ENCODE results near the gene PRAC2. TPM values are rescaled to one million over a fixed set of nuclear protein-coding genes. Genes with fewer than 3 reads are reported as not detected.

Gene PRAC2
- polyA plus RNA-seq, 1 of the 3 experiments (the other 2 are of a cell fraction) = not detected

DNA sequence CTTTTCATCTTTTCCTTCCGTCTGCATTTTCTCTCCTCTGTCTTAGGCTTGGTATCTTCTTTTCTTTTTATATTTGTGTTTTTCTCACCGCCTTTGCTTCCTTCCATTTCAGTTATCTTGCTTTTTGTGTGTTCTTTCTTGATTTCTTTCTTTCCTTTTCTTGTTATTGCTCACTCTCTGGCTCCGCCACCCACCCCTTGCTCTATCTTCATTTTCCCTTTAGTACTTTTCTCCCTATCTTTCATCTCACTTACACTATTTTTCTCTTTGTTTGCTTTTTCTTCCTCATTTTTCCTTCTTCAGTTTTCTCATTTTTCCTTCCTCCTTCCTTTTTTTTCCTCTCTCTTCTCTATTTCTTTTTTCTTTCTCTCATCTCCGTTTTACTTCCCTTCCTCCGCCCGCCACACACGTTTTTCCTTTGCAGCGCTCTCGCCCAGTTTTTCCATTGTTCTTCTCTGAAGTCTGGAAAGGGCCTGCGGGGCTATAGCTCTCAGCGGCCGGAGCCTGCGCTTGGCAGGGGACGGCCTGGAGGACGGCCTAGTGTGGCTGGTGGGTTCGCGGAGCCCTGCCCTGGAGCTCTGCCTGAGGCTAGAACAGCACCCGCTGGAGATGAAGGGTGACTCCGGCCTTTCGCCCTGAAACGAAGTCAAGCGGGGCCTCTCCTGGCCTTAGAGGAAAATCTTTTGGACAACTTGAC, 10.8 kb downstream of the PRAC2 start:
- H3F3A ChIP-seq (replicated peaks; ENCODE audit: insufficient read depth) = no peaks in the 10 kb centered on the region
- H4K20me1 ChIP-seq (ENCODE audit: insufficient read depth) = no peaks in the 10 kb centered on the region
- H3K79me2 ChIP-seq (ENCODE audit: insufficient read depth) = no peaks in the 10 kb centered on the region
- 23% methylated on average over 22 of the region's 22 CpGs for WGBS (ENCODE audit: low lambda C conversion rate)
- H3K9me2 ChIP-seq = no peaks in the 10 kb centered on the region
- peak; percentile 87 for TF ChIP-seq EZH2phosphoT487 (IDR thresholded peaks at IDR 0.05; ENCODE audit: borderline replicate concordance, low read depth)
- TF ChIP-seq POLR2AphosphoS5 (IDR thresholded peaks at IDR 0.05; ENCODE audit: low read depth, low read length) = no peak
- H3K36me3 ChIP-seq (replicated peaks in 1 of 2; ENCODE audit: control insufficient read depth in 1 of 2, insufficient read depth in 2 of 2, low read length in 1 of 2) = no peaks in the 10 kb centered on the region
- no peak overlapping the region for H3K4me3 ChIP-seq (ENCODE audit: low read depth in 2 of 2, low read length in 1 of 2)
- ChIA-PET CTCF (interaction anchor here (0.8 to 3.8 kb wide), 9 partner anchors 9 to 787 kb away, joined by 3 to 38 read pairs (median 6); no protein-coding TSS in a partner anchor), POLR2A (no interaction called here)
- no peaks in the 10 kb centered on the region for H3K4me1 ChIP-seq (ENCODE audit: control insufficient read depth in 1 of 2, insufficient read depth in 2 of 2, low read depth in 1 of 2, low read length in 1 of 2)
- no peak for DNase-seq
- H3K9me3 ChIP-seq = no peaks in the 10 kb centered on the region
- H3K9ac ChIP-seq = no peak overlapping the region
- H3K27me3 ChIP-seq (ENCODE audit: insufficient read depth) = peaks cover 99% of the 10 kb centered on the region
- H3K27ac ChIP-seq (ENCODE audit: low read depth in 2 of 2, low read length in 1 of 2) = no peak overlapping the region
- H3K4me2 ChIP-seq = peak overlapping the region; percentile 44; the same call in 1 of the 2 replicates
- H2AFZ ChIP-seq (ENCODE audit: low read depth) = no peak overlapping the region

- H2AFZ ChIP-seq (ENCODE audit: low read depth) = no peak overlapping the region
- no peaks in the 10 kb centered on the region for H3K9me3 ChIP-seq
- H3K4me3 ChIP-seq (ENCODE audit: low read depth in 2 of 2, low read length in 1 of 2) = no peak overlapping the region
- ChIA-PET CTCF (interaction anchor here (0.8 to 2.9 kb wide), 10 partner anchors 10 to 787 kb away, joined by 3 to 38 read pairs (median 6); no protein-coding TSS in a partner anchor), POLR2A (no interaction called here)
- TF ChIP-seq FOSL2 (IDR thresholded peaks at IDR 0.05; ENCODE audit: borderline replicate concordance, low read depth) (no peak), FOXJ3 (CRISPR knock-in tag; IDR thresholded peaks at IDR 0.05) (no peak), RFX5 (IDR thresholded peaks at IDR 0.05; ENCODE audit: low read length) (no peak), TCF12 (IDR thresholded peaks at IDR 0.05) (no peak), CTCF (IDR thresholded peaks at IDR 0.05) (no peak), EP300 (IDR thresholded peaks at IDR 0.05; ENCODE audit: borderline replicate concordance in 1 of 2, low read depth in 1 of 2, low read length in 1 of 2) (no peak), CHD2 (IDR thresholded peaks at IDR 0.05; ENCODE audit: low read length, partially characterized antibody) (no peak), RCOR1 (IDR thresholded peaks at IDR 0.05; ENCODE audit: low read length) (no peak), RAD21 (IDR thresholded peaks at IDR 0.05; ENCODE audit: low read length) (no peak), EZH2phosphoT487 (IDR thresholded peaks at IDR 0.05; ENCODE audit: borderline replicate concordance, low read depth) (no peak), GATA2 (CRISPR knock-in tag; IDR thresholded peaks at IDR 0.05) (no peak), GABPA (IDR thresholded peaks at IDR 0.05; ENCODE audit: low read depth) (no peak), ELF1 (IDR thresholded peaks at IDR 0.05) (no peak), SIN3A (IDR thresholded peaks at IDR 0.05; ENCODE audit: borderline replicate concordance, low read depth, low read length) (no peak), FOXM1 (IDR thresholded peaks at IDR 0.05; ENCODE audit: low read depth) (no peak), RXRA (IDR thresholded peaks at IDR 0.05; ENCODE audit: borderline replicate concordance, low read depth) (no peak), NFIC (IDR thresholded peaks at IDR 0.05; ENCODE audit: borderline replicate concordance) (no peak)
- TF ChIP-seq, protein P1, sequence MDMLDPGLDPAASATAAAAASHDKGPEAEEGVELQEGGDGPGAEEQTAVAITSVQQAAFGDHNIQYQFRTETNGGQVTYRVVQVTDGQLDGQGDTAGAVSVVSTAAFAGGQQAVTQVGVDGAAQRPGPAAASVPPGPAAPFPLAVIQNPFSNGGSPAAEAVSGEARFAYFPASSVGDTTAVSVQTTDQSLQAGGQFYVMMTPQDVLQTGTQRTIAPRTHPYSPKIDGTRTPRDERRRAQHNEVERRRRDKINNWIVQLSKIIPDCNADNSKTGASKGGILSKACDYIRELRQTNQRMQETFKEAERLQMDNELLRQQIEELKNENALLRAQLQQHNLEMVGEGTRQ (IDR thresholded peaks at IDR 0.05; ENCODE audit: borderline replicate concordance, low read depth, low read length) = no peak
- TF ChIP-seq, protein P2, sequence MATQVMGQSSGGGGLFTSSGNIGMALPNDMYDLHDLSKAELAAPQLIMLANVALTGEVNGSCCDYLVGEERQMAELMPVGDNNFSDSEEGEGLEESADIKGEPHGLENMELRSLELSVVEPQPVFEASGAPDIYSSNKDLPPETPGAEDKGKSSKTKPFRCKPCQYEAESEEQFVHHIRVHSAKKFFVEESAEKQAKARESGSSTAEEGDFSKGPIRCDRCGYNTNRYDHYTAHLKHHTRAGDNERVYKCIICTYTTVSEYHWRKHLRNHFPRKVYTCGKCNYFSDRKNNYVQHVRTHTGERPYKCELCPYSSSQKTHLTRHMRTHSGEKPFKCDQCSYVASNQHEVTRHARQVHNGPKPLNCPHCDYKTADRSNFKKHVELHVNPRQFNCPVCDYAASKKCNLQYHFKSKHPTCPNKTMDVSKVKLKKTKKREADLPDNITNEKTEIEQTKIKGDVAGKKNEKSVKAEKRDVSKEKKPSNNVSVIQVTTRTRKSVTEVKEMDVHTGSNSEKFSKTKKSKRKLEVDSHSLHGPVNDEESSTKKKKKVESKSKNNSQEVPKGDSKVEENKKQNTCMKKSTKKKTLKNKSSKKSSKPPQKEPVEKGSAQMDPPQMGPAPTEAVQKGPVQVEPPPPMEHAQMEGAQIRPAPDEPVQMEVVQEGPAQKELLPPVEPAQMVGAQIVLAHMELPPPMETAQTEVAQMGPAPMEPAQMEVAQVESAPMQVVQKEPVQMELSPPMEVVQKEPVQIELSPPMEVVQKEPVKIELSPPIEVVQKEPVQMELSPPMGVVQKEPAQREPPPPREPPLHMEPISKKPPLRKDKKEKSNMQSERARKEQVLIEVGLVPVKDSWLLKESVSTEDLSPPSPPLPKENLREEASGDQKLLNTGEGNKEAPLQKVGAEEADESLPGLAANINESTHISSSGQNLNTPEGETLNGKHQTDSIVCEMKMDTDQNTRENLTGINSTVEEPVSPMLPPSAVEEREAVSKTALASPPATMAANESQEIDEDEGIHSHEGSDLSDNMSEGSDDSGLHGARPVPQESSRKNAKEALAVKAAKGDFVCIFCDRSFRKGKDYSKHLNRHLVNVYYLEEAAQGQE (IDR thresholded peaks at IDR 0.05; ENCODE audit: low read depth, low read length) = no peak
- no peaks in the 10 kb centered on the region for H3K4me1 ChIP-seq (ENCODE audit: control insufficient read depth in 1 of 2, insufficient read depth in 2 of 2, low read depth in 1 of 2, low read length in 1 of 2)
- no peaks in the 10 kb centered on the region for H3F3A ChIP-seq (replicated peaks; ENCODE audit: insufficient read depth)
- no peaks in the 10 kb centered on the region for H4K20me1 ChIP-seq (ENCODE audit: insufficient read depth)
- no peak for DNase-seq
- no peak overlapping the region for H3K9ac ChIP-seq
- H3K27me3 ChIP-seq (ENCODE audit: insufficient read depth) = peaks cover 97% of the 10 kb centered on the region
- no peaks in the 10 kb centered on the region for H3K36me3 ChIP-seq (replicated peaks in 1 of 2; ENCODE audit: control insufficient read depth in 1 of 2, insufficient read depth in 2 of 2, low read length in 1 of 2)
- H3K27ac ChIP-seq (ENCODE audit: low read depth in 2 of 2, low read length in 1 of 2) = no peak overlapping the region
- H3K79me2 ChIP-seq (ENCODE audit: insufficient read depth) = no peaks in the 10 kb centered on the region
- no peak overlapping the region for H3K4me2 ChIP-seq
- H3K9me2 ChIP-seq = no peaks in the 10 kb centered on the region
- WGBS (ENCODE audit: low lambda C conversion rate) = 18% methylated on average over 14 of the region's 14 CpGs
These were observed 11.5 kb downstream of the PRAC2 start for GRCh38 chr17:48734333-48735061.
